GM21360 (cell line): ENCODE data around the gene EDC4.
A peak's percentile ranks its signal among the peaks of the same experiment; 100 is the strongest.

Experiments used
- ATAC-seq: cut with Tn5 transposase; IDR thresholded peaks from one replicate; pipeline ENCODE4 v1.9.1; 2021; ENCODE audit warnings: mild to moderate bottlenecking, moderate library complexity; ENCODE audit not compliant: unreplicated experiment

EDC4 gene

DNA sequence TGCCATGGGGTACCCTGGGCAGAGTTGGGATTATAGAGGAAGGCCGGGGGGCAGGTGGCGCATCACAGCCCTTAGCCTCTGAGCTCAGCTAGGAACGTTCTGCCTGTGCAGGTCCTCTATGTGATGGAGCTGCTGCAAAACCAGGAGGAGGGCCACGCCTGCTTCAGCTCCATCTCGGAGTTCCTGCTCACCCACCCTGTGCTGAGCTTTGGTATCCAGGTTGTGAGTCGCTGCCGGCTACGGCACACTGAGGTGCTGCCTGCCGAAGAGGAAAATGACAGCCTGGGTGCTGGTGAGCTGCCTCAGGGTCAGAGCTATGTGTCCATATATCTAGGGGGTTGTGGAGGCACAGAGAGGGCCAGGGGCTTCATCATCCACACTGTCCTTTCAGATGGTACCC lies 6.0 kb downstream of the EDC4 start:
- ATAC-seq: no peak

DNA sequence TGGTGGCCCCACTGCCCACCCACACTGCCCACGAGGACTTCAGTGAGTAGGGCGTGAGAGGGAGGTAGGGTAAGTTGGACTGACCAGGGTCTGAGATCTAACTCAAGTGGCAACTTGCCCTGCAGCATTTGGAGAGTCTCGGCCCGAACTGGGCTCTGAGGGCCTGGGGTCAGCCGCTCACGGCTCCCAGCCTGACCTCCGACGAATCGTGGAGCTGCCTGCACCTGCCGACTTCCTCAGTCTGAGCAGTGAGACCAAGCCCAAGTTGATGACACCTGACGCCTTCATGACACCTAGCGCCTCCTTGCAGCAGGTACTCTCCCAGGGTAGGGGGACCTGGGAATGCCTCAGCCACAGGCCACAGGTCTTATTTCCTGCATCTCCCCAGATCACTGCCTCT lies 6.6 kb downstream of the EDC4 start:
- ATAC-seq: no peak

DNA sequence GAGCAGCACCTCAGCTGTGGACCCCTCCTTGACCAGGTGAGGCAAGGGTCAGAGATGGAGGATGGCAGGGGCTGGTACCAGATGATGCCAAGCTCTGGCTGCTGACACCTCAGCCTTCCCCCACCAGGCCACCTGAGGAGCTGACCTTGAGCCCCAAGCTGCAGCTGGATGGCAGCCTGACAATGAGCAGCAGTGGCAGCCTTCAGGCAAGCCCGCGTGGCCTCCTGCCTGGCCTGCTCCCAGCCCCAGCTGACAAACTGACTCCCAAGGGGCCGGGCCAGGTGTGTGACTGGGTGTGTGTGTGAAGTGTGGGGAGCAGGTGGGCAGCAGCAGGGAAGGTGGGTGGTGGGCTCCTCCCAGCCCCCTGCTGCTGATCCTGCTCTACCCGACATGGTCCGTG lies 7.1 kb downstream of the EDC4 start:
- no peak for ATAC-seq

DNA sequence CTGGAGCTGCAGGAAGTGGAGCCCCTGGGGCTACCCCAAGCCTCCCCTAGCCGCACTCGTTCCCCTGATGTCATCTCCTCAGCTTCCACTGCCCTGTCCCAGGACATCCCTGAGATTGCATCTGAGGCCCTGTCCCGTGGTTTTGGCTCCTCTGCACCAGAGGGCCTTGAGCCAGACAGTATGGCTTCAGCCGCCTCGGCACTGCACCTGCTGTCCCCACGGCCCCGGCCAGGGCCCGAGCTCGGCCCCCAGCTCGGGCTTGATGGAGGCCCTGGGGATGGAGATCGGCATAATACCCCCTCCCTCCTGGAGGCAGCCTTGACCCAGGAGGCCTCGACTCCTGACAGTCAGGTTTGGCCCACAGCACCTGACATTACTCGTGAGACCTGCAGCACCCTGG lies 7.7 kb downstream of the EDC4 start:
- no peak for ATAC-seq

DNA sequence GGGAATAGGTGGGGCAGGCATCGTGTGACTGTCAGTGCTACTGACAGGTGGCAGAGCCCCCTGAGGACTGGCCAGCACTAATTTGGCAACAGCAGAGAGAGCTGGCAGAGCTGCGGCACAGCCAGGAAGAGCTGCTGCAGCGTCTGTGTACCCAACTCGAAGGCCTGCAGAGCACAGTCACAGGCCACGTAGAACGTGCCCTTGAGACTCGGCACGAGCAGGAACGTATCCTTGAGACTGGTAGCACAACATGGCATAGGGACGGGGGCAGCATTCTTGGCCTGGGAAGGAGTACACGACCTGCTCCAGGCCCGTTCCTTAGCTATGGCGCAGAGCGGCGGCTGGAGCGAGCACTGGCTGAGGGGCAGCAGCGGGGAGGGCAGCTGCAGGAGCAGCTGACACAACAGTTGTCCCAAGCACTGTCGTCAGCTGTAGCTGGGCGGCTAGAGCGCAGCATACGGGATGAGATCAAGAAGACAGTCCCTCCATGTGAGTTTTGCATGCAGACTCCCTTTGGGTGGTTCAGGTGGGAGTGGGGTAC lies 8.8 kb downstream of the EDC4 start:
- no peak for ATAC-seq

DNA sequence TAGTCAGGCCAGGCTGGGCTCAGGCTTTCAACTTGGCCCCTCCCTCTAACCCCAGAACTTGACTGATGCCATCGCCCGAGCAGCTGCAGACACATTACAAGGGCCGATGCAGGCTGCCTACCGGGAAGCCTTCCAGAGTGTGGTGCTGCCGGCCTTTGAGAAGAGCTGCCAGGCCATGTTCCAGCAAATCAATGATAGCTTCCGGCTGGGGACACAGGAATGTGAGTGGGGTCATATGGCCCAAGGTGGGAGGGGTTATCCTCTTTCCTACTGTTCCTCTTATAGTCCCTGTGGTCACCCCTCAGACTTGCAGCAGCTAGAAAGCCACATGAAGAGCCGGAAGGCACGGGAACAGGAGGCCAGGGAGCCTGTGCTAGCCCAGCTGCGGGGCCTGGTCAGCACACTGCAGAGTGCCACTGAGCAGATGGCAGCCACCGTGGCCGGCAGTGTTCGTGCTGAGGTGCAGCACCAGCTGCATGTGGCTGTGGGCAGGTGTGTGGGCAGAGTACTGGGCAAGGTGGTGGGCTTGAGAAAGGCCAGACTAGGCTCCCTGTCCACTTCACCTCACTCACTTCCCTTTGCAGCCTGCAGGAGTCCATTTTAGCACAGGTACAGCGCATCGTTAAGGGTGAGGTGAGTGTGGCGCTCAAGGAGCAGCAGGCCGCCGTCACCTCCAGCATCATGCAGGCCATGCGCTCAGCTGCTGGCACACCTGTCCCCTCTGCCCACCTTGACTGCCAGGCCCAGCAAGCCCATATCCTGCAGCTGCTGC lies 9.7 kb downstream of the EDC4 start:
- no peak for ATAC-seq

DNA sequence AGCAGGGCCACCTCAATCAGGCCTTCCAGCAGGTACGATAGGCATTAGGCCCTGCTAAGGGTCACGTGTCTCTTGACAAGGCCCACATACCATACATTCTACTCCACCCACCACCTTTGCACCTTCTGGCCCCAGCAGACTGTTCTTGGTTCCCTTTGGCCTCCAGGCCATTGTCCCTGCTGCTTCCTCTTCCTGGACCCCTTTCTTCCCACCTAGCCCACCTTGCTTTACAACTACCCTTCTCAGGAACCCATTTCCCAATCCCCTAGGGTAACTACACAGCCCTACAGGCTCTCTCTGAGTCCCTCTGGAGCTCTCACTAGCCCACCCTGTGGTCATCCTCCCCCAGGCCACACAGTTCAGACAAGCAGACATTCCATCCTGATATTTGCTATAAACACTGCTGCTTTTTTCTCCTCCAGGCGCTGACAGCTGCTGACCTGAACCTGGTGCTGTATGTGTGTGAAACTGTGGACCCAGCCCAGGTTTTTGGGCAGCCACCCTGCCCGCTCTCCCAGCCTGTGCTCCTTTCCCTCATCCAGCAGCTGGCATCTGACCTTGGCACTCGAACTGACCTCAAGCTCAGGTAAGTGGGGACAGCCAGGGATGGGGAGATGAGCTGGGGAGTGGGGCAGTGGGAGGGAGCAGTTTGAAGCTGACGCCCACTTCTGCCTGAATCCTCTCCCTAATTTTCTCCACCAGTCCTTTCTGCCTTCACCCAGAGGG lies 10.5 kb downstream of the EDC4 start:
- no peak for ATAC-seq

DNA sequence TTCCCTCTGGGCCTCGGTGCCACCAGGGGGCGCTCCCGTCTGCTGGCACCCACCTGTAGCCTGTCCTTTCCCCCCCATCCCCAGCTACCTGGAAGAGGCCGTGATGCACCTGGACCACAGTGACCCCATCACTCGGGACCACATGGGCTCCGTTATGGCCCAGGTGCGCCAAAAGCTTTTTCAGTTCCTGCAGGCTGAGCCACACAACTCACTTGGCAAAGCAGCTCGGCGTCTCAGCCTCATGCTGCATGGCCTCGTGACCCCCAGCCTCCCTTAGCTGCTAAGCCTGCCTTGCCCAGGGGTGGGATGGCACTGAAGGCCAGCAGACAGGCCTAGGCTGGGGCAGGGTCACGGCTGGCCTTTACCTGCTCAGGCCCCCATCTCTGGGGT lies 11.0 kb downstream of the EDC4 start:
- ATAC-seq: no peak

DNA sequence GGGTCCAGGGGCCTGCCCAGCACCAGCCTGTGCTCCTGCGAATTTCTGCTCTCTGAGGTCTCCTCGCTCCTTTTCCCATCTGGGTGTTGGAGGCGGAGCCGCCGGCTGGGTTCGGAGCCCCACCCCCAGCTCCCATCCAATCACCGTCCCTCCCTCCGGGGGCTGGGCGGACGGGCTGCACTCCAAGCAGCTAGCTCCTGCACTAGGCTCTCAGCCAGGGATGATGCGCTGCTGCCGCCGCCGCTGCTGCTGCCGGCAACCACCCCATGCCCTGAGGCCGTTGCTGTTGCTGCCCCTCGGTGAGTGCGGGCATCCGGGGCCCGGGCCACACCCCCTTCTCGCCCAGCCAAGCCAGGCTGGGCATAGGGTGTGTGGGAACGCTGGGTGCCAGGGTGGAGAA lies 11.8 kb downstream of the EDC4 start, which contains the start of gene NRN1L:
Gene NRN1L (plus strand): TSS at position 202 of the 400 bp plus-strand sequence. CDS start 19 bp downstream, at position 221.
- ATAC-seq: no peak

DNA sequence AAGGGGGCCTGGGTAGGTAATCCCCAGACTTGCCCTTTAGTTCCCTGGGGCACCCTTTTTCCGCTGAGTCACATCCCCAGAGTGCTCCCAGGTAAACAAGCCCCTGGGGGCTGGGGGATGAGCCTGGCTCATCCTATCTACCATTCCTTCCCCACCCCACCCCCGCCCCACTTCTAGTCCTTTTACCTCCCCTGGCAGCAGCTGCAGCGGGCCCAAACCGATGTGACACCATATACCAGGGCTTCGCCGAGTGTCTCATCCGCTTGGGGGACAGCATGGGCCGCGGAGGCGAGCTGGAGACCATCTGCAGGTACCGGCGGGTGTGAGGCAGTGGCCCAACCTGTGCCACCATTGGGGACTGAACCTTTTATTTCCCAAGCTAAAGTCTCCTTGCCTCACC lies 12.7 kb downstream of the EDC4 start:
- ATAC-seq: no peak

DNA sequence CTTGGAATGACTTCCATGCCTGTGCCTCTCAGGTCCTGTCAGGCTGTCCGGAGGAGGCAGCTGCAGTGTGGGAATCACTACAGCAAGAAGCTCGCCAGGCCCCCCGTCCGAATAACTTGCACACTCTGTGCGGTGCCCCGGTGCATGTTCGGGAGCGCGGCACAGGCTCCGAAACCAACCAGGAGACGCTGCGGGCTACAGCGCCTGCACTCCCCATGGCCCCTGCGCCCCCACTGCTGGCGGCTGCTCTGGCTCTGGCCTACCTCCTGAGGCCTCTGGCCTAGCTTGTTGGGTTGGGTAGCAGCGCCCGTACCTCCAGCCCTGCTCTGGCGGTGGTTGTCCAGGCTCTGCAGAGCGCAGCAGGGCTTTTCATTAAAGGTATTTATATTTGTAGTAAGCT lies 13.1 kb downstream of the EDC4 start:
- no peak for ATAC-seq

DNA sequence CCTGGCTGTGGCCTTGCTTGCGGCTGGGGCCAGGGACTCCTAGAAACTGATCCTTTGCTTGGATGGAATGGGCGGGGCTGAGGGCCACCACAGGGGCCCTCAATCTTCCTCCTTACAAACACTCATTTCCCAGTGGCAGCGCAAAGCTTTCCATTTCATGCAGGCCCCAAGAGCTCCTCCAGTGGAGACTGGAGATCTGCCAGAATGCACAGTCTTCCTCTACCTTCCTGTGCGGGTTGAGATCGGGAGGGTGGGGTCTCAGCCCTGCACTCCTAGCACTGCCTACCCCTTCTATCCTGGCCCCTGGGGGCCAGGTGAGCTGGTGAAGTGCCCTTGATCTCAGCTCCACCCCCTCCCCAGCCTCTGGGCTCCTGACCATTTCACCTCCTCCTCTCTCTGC lies 13.5 kb downstream of the EDC4 start:
- ATAC-seq: no peak

DNA sequence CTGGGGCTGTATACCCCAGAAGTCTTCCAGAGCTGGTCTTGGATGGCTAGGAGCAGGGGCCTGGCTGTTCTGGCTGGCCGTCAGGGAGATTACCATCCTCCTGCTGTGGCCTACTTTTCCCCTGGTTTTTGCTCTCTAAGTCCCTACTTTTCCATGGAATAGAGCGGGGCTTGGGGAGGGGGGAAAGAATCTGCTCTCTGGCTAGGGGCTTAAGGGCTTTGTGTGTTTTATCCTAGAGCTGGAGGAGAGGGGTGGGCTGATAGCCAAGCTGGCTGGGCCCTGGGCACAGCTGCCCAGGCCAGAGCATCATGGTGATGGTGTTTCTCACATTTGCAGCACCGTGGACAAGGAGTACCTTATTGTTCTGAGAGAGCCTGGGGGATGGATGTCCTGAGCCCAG lies 15.5 kb downstream of the EDC4 start:
- no peak for ATAC-seq

DNA sequence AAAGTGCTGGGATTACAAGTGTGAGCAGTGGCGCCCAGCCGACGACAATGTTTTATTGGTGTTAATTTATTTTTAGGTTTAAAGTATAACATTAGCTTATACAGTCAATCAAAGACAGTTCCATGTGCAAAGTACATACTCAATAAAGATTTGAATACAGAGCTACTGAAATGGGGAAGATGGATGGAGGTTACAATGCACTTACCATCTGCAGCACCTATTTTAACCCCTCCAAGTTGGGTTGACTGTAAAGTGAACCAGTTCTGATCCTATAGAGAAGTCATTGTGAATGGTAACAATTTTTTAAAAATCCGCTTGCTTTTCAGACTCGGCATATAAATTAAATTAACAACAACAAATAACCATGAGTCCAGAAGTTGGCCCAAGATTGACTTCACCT lies 19.5 kb downstream of the EDC4 start:
- ATAC-seq: no peak

DNA sequence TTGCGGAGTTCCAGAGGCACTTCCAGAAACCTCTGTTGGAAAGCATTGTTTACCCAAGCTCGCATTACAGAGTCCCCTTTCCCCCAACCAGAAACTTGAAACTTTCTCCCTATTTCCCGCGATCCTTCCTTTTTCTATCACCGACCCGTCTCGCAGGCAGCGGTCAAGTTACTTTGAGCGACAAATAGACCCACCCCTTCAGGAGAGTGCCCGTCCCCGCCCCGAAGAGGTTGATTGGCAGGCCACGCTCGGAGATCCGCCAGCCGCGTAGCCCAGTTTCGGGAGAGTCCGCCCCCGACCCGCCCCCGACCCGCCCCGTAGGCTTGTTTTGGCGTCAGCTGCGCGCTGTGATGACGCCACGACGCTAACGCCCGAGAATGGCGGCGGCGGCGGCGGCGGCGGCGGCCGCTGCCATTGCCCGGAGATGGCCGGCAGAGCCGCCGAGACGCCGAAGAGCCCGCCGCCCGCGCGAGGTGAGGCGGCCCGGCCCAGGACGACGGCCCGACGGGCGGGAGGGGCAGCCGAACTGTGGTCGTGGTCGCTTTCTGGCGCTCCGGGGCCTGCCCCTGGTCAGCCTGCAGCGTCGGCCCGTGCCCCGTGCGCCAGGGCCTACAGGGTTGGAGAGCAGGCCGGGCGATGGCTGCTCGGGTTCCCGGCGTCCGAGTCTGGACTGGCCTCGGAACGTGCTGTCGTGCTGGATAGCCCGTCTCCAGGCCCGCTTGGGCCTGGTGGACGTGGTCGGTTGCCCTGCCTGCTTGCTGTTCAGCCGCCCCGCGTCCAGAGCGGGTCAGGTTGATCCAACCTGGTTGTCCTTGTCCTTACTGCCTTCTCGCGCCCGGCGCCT lies 20.3 kb downstream of the EDC4 start, which contains the start of gene PSKH1:
Gene PSKH1 (plus strand): TSS at position 356 of the 844 bp plus-strand sequence. CDS start 15,496 bp downstream, outside the sequence.
- peak; percentile 86 for ATAC-seq

DNA sequence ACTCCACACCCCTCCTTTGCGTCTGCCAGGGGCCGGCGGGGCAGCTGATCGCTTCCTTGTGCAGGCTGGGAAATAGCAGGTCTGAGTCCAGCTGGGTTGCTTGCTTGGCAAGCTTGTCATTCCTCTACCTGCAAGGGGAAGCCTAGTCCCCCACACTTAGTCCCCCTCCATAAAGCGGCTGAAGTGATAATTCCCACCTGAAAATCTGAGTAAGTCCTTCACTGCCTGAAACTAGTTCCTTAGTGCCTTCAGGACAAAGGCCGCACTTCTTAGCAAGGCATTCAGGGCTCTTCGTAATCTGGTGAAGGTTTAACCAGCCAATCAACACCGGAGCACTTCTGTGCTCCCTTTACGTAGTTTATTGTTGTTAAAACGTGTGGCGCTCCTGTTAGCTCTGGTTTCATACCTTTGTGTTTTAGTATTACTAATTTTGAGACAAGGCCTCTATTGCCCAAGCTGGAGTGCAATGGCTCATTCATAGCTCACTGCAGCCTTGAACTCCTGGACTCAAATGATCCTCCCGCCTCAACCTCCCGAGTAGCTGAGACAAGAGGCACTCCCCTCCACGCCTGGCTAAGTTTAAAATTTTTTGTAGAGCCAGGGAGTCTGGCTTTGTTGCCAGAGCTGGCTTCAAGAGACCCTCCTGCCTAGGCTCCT lies 21.0 kb downstream of the EDC4 start:
- ATAC-seq: no peak

DNA sequence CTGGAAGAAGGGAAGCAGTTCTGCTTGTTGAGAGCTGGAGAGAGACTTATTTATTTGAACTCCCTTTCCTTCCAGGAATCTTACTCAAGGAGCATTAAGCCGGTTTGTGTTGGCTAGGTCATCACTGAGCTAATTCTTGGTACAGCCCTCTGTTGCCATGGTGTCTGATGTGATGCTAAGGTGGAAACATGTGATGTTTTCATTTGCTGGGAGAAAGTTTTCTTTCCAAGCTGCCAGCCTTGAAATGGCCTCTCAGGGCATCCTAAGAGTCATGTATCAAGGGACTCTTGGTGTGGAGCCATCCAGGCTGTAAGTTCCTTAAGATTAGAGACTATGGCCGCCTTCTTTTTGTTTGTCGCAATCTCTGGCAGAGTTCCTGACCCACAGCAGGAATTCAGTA lies 24.4 kb downstream of the EDC4 start:
- ATAC-seq: no peak

DNA sequence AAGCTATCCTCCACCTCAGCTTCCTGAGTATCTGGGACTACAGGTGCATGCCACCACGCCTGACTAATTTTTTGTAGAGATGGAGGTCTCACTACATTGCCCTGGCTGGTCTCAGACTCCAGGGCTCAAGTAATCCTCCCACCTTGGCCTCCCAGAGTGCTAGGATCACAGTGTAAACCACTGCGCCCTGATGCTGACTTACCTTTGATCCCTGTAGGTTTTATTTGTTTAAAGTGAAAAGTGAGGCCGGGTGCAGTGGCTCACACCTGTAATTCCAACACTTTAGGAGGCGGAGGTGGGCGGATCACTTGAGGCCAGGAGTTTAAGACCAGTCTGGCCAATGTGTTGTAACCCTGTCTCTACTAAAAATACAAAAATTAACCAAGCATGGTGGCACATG lies 28.9 kb downstream of the EDC4 start:
- ATAC-seq: no peak

DNA sequence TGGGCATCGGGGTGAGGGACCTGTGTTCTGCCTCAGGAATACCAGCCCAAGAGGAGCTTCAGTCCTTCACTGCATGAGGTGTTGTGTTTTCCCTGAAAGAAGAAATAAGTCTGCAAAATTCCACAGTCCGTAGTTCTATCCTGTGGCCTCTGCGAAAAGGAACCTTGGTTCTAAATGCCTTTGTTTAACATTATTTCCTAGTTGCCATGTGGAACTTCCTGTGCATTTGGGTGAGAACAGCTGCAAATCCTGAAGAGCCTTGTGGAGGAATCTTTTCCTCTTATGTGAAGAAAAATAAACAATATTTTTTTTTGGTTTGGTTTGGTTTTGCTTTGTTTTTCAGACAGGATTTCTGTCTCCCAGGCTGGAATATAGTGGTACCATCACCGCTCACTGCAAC lies 30.0 kb downstream of the EDC4 start:
- no peak for ATAC-seq

DNA sequence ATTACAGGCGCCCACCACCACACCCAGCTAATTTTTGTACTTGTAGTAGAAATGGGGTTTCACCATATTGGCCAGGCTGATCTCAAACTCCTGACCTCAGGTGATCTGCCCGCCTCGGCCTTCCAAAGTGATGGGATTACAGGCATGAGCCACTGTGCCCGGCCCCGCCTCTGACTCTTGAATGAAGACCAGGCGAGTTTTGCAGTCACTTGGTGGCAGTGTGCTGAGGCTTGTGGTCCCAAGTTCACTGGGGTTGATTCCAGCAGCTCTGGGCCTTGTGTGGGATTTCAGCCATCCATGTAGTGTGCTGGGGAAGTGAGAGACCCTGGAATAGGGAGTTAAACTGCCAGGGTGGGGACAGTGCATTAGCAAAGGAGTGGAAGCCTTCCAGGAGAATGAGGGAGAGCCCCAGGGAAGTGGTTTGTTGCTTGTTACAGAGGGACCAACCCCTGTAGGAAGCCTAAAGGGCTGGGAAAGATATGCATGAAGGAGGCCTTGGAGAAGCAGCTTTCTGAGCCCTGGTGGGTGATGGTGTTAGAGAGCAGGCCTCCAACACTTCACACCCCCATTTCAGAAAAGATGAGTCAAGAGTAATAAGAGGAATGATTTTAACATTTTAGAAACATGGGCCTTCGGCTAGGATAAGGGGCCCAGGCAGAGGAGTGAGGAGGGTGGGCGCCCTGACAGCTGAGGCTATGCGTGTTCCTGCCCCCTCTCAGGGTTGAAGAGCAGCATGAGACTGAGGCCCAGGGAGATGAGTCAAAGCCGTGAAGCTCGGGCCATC lies 34.7 kb downstream of the EDC4 start:
- ATAC-seq: no peak
